ENCODE measurements around the gene SCAMP2.

- TF ChIP-seq CTCF (IDR thresholded peaks at IDR 0.05; ENCODE audit: insufficient read depth, low read depth, low read length) = no peak
- TF ChIP-seq EZH2 (IDR thresholded peaks at IDR 0.05; ENCODE audit: insufficient read depth, low read length) = no peak
Measured at GRCh38 chr15:74794248-74794969, 78.8 kb downstream of the SCAMP2 start.

All from astrocyte (in vitro differentiated cells and primary cell).